ENCODE data around the gene WDR46. TPM values are rescaled to one million over a fixed set of nuclear protein-coding genes. Genes with fewer than 3 reads are reported as not detected.

Gene WDR46
- total and polyA plus RNA-seq, 10 of the 15 experiments (the other 5 are each of a cell fraction or from before 2014, with no cell fraction given): 10.1 to 147 (median 86.0) TPM

GRCh38 chr6:33272275-33273128 lies 16.5 kb downstream of the WDR46 start (continued):
- no peak for TF ChIP-seq RELB (IDR thresholded peaks at IDR 0.05; ENCODE audit: low read depth)
- TF ChIP-seq ASH2L (IDR thresholded peaks at IDR 0.05; ENCODE audit: borderline replicate concordance, low read depth): no peak
- TF ChIP-seq HCFC1 (IDR thresholded peaks at IDR 0.05; ENCODE audit: low read length): no peak
- no peak for TF ChIP-seq ZNF384 (IDR thresholded peaks at IDR 0.05; ENCODE audit: borderline replicate concordance, low read depth, low read length)
- no peak for TF ChIP-seq SKIL (IDR thresholded peaks at IDR 0.05; ENCODE audit: low read depth, poor library complexity, severe bottlenecking)
- TF ChIP-seq MXI1 (IDR thresholded peaks at IDR 0.05; ENCODE audit: low read depth, low read length): no peak
- TF ChIP-seq NFYB (IDR thresholded peaks at IDR 0.05; ENCODE audit: insufficient read depth, low read depth, low read length): no peak
- no peak for TF ChIP-seq EED (IDR thresholded peaks at IDR 0.05; ENCODE audit: low read depth)
- TF ChIP-seq WRNIP1 (IDR thresholded peaks at IDR 0.05; ENCODE audit: borderline replicate concordance, low read depth, low read length): no peak
- TF ChIP-seq, protein P1, sequence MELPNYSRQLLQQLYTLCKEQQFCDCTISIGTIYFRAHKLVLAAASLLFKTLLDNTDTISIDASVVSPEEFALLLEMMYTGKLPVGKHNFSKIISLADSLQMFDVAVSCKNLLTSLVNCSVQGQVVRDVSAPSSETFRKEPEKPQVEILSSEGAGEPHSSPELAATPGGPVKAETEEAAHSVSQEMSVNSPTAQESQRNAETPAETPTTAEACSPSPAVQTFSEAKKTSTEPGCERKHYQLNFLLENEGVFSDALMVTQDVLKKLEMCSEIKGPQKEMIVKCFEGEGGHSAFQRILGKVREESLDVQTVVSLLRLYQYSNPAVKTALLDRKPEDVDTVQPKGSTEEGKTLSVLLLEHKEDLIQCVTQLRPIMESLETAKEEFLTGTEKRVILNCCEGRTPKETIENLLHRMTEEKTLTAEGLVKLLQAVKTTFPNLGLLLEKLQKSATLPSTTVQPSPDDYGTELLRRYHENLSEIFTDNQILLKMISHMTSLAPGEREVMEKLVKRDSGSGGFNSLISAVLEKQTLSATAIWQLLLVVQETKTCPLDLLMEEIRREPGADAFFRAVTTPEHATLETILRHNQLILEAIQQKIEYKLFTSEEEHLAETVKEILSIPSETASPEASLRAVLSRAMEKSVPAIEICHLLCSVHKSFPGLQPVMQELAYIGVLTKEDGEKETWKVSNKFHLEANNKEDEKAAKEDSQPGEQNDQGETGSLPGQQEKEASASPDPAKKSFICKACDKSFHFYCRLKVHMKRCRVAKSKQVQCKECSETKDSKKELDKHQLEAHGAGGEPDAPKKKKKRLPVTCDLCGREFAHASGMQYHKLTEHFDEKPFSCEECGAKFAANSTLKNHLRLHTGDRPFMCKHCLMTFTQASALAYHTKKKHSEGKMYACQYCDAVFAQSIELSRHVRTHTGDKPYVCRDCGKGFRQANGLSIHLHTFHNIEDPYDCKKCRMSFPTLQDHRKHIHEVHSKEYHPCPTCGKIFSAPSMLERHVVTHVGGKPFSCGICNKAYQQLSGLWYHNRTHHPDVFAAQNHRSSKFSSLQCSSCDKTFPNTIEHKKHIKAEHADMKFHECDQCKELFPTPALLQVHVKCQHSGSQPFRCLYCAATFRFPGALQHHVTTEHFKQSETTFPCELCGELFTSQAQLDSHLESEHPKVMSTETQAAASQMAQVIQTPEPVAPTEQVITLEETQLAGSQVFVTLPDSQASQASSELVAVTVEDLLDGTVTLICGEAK (IDR thresholded peaks at IDR 0.05; ENCODE audit: borderline replicate concordance): no peak
- no peak for TF ChIP-seq SUPT20H (IDR thresholded peaks at IDR 0.05; ENCODE audit: borderline replicate concordance, control insufficient read depth, low read depth, low read length)
- no peak for TF ChIP-seq POU2F2 (IDR thresholded peaks at IDR 0.05; ENCODE audit: borderline replicate concordance, low read depth, low read length)
- TF ChIP-seq REST (IDR thresholded peaks at IDR 0.05; ENCODE audit: low read depth, low read length): no peak
- TF ChIP-seq EZH2 (IDR thresholded peaks at IDR 0.05; ENCODE audit: borderline replicate concordance, control insufficient read depth, low read depth, low read length): no peak
- peak; percentile 22; the same call in 1 of the 2 replicates for TF ChIP-seq SMAD5 (IDR thresholded peaks at IDR 0.05; ENCODE audit: low read depth)
- TF ChIP-seq RBBP5 (conservative IDR thresholded peaks at IDR 0.05): peak; percentile 28; the same call in 1 of the 2 replicates
- TF ChIP-seq SPI1 (IDR thresholded peaks at IDR 0.05; ENCODE audit: borderline replicate concordance, insufficient read depth, low read depth, low read length): no peak

Data from GM12878 (cell line).